AG10803 (cell line): Measurements from ENCODE around the gene ST14.
"Not testable (repeated sequence)": the region's sequence is repeated elsewhere in the genome, so short reads cannot be mapped to it uniquely, and the experiment has no call there.

Source experiments
- DNase-seq: peaks from one replicate; pipeline ENCODE4 v3.0.0; 2010; ENCODE audit warnings: low read depth
- H3K4me3 ChIP-seq: 2 replicates; pipeline ENCODE4 v1.5.1; 2011; ENCODE audit warnings: mild to moderate bottlenecking, low read length, control low read depth
- TF ChIP-seq, protein P1 (sequence below): conservative IDR thresholded peaks from 2 replicates; pipeline ENCODE4 v1.5.1; 2011; ENCODE audit warnings: mild to moderate bottlenecking, low read length, control low read depth, inconsistent platforms

Gene ST14

DNA sequence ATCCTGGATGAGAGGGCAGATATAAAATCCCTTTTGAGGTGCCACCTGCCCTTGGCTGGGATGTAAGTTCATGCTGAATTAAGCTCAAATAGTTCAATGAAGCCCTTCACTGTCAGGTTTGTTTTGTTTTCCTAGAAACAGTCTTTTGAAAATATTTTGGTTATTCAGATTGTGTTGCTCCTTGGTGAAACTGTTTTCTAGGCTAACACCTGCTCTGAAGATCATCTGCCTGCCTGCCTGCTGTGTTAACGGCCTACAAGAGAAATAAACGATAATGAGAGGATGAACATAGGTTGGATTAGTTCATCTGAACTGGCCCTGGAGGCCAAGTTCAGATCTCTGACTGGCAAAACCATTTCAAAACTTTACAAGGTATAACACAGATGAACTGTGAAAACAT is 87.7 kb downstream of the ST14 start:
- no peak for DNase-seq
- TF ChIP-seq, protein P1, sequence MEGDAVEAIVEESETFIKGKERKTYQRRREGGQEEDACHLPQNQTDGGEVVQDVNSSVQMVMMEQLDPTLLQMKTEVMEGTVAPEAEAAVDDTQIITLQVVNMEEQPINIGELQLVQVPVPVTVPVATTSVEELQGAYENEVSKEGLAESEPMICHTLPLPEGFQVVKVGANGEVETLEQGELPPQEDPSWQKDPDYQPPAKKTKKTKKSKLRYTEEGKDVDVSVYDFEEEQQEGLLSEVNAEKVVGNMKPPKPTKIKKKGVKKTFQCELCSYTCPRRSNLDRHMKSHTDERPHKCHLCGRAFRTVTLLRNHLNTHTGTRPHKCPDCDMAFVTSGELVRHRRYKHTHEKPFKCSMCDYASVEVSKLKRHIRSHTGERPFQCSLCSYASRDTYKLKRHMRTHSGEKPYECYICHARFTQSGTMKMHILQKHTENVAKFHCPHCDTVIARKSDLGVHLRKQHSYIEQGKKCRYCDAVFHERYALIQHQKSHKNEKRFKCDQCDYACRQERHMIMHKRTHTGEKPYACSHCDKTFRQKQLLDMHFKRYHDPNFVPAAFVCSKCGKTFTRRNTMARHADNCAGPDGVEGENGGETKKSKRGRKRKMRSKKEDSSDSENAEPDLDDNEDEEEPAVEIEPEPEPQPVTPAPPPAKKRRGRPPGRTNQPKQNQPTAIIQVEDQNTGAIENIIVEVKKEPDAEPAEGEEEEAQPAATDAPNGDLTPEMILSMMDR, result no peak

DNA sequence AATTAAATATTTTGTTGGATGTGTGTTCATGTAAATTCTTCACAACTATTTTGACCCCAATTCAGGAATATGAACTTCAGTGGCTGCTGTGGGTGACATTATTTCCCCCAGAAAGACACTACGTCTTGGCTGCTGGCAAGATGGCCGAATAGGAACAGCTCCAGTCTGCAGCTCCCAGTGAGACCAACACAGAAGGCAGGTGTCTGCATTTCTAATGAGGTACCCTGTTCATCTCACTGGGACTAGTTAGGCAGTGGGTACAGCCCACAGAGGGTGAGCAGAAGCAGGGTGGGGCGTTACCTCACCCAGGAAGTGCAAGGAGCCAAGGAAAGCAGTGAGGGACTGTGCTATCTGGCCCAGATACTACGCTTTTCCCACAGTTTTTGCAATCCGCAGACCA is 89.8 kb downstream of the ST14 start:
- TF ChIP-seq, protein P1, result no peak
- H3K4me3 ChIP-seq, result no peak overlapping the region
- DNase-seq, result no peak

More for the DNA sequence above, 87.7 kb downstream of the ST14 start:
- no peak overlapping the region for H3K4me3 ChIP-seq

DNA sequence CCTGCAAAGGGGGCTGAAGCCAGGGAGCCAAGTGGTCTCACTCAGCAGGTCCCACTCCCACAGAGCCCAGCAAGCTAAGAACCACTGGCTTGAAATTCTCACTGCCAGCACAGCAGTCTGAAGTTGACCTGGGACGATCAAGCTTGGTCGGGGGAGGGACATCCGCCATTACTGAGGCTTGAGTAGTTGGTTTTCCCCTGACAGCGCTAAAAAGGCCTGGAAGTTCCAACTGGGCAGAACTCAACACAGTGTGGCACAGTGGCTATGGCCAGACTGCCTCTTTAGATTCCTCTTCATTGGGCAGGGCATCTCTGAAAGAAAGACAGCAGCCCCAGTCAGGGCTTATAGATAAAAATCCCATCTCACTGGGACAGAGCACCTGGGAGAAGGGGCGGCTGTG is 90.3 kb downstream of the ST14 start:
- not testable (repeated sequence) for DNase-seq, H3K4me3 ChIP-seq

DNA sequence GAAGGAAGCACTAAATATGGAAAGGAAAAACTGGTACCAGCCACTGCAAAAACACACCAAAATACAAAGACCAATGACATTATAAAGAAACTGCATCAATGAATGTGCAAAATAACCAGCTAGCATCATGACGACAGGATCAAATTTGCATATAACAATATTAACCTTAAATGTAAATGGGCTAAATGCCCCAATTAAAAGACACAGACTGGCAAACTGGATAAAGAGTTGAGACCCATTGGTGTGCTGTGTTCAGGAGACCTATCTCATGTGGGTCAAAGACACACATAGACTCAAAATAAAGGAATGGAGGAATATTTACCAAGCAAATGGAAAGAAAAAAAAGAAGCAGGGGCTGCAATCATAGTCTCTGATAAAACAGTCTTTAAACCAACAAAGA is 92.2 kb downstream of the ST14 start:
- H3K4me3 ChIP-seq, DNase-seq: not testable (repeated sequence)
